GM12878 (cell line): ENCODE results near the gene PRKG1. TPM values are rescaled to one million over a fixed set of nuclear protein-coding genes. Genes with fewer than 3 reads are reported as not detected.

ENCODE experiments used
- ATAC-seq: fragments of 200-7000 bp; cut with Tn5 transposase; 3 replicates; pipeline ENCODE4 v1.9.1; 2020; ENCODE audit warnings: mild to moderate bottlenecking, moderate library complexity
- BruUV-seq: library from RNA; stranded (reverse); fragments of 400-500 nt; replicated peaks from 2 replicates; lab custom pipeline; 2021; lab: Mats Ljungman, UMichigan
- CTCF ChIA-PET: fragments of 300-600 bp; sonication (Branson Sonifier 250); formaldehyde crosslinking; extraction: SDS; loops from one replicate; lab custom pipeline; 2021; ENCODE audit warnings: inconsistent platforms; lab: Yijun Ruan, JAX
- POLR2A ChIA-PET: fragments of 350-600 bp; formaldehyde crosslinking; extraction: SDS; loops from one replicate; lab custom pipeline; 2021; ENCODE audit warnings: inconsistent platforms; lab: Charles Lee
- RAD21 ChIA-PET: fragments of 300-600 bp; sonication (Branson Sonifier 250); formaldehyde crosslinking; loops from one replicate; lab custom pipeline; 2023; ENCODE audit warnings: antibody characterized with exemption; ENCODE audit not compliant: unreplicated experiment; lab: Charles Lee
- SMC1A ChIA-PET: fragments of 300-600 bp; sonication (Branson Sonifier 250); formaldehyde crosslinking; loops from one replicate; lab custom pipeline; 2023; ENCODE audit not compliant: unreplicated experiment, uncharacterized antibody; lab: Charles Lee
- DNase-seq: peaks from one replicate; pipeline ENCODE4 v3.0.0-alpha.2; 2011; ENCODE audit warnings: low read depth, low spot score
- FAIRE-seq: peaks from 3 replicates; lab custom pipeline; 2011; peaks lifted over from hg19 to GRCh38; lab: Jason Lieb, UNC
- H2AFZ ChIP-seq: 2 replicates; pipeline ENCODE4 v1.6.0; 2011; ENCODE audit warnings: low read depth, low read length, control low read depth; ENCODE audit not compliant: control insufficient read depth
- H3K27ac ChIP-seq: 2 replicates; pipeline ENCODE4 v1.5.1; 2011; ENCODE audit warnings: control low read depth; ENCODE audit not compliant: control insufficient read depth, insufficient read depth
- H3K27me3 ChIP-seq, 2 experiments: replicated peaks in 1 of 2; 2 replicates each; pipeline versions ENCODE4 v1.6.0 to v1.6.1; 2011; ENCODE audit warnings: low read length in 1 of 2; ENCODE audit not compliant: control insufficient read depth in 2 of 2, insufficient read depth in 2 of 2
- H3K36me3 ChIP-seq, 2 experiments: 2 replicates each; pipeline ENCODE4 v1.5.1; 2011; ENCODE audit warnings: low read length in 1 of 2; ENCODE audit not compliant: control insufficient read depth in 2 of 2, insufficient read depth in 2 of 2
- H3K4me1 ChIP-seq: 2 replicates; pipeline ENCODE4 v1.6.1; 2011; ENCODE audit warnings: mild to moderate bottlenecking, low read length, moderate library complexity, mixed read lengths; ENCODE audit not compliant: control insufficient read depth, insufficient read depth
- H3K4me2 ChIP-seq: 2 replicates; pipeline ENCODE4 v1.6.0; 2011; ENCODE audit warnings: control low read depth; ENCODE audit not compliant: control insufficient read depth, insufficient read depth
- H3K4me3 ChIP-seq: fragments of 200-600 bp; sonication (generic); 2 replicates; pipeline ENCODE4 v1.5.1; 2016
- H3K79me2 ChIP-seq: 2 replicates; pipeline ENCODE4 v1.6.0; 2011; ENCODE audit warnings: low read length; ENCODE audit not compliant: control insufficient read depth, insufficient read depth
- H3K9ac ChIP-seq: 2 replicates; pipeline ENCODE4 v1.8.0; 2011; ENCODE audit warnings: low read length, control low read depth, mixed read lengths; ENCODE audit not compliant: control insufficient read depth, insufficient read depth
- H3K9me3 ChIP-seq: replicated peaks from 3 replicates; pipeline ENCODE4 v1.5.1; 2011; ENCODE audit warnings: mild to moderate bottlenecking, low read length; ENCODE audit not compliant: control insufficient read depth, insufficient read depth
- H4K20me1 ChIP-seq: 2 replicates; pipeline ENCODE4 v1.6.0; 2011; ENCODE audit not compliant: control insufficient read depth, insufficient read depth
- ESRRA ChIP-seq: IDR thresholded peaks from 2 replicates; pipeline ENCODE4 v1.6.1; 2012; ENCODE audit warnings: mild to moderate bottlenecking, low read length, improper control_type of control experiment
- ETV6 ChIP-seq, 2 experiments: fragments of 450-650 bp in 1 of 2; IDR thresholded peaks in 1 of 2; conservative IDR thresholded peaks in 1 of 2; 2 replicates each; pipeline ENCODE4 v1.6.1; 2014; ENCODE audit warnings: antibody characterized with exemption in 1 of 2, borderline replicate concordance in 1 of 2, low read depth in 1 of 2, mild to moderate bottlenecking in 1 of 2, moderate library complexity in 1 of 2
- IRF4 ChIP-seq: IDR thresholded peaks from 2 replicates; pipeline ENCODE4 v1.6.1; 2011; ENCODE audit warnings: low read depth, low read length
- NKRF ChIP-seq: fragments of 450-650 bp; conservative IDR thresholded peaks from 2 replicates; pipeline ENCODE4 v1.6.1; 2017; ENCODE audit warnings: mild to moderate bottlenecking, moderate library complexity
- NR2C2 ChIP-seq: IDR thresholded peaks from 2 replicates; pipeline ENCODE4 v1.6.1; 2011; ENCODE audit warnings: borderline replicate concordance, low read depth; ENCODE audit not compliant: control insufficient read depth, insufficient read length
- PAX8 ChIP-seq: fragments of 450-650 bp; IDR thresholded peaks from 2 replicates; pipeline ENCODE4 v1.6.1; 2017; ENCODE audit warnings: mild to moderate bottlenecking, moderate library complexity
- SPI1 ChIP-seq: IDR thresholded peaks from 2 replicates; pipeline ENCODE4 v1.6.1; 2011; ENCODE audit warnings: low read depth, mild to moderate bottlenecking, low read length, moderate library complexity, borderline replicate concordance; ENCODE audit not compliant: insufficient read depth
- SREBF1 ChIP-seq: IDR thresholded peaks from 2 replicates; pipeline ENCODE4 v1.6.1; 2012; ENCODE audit warnings: mild to moderate bottlenecking, low read length
- YBX1 ChIP-seq: fragments of 450-650 bp; IDR thresholded peaks from 2 replicates; pipeline ENCODE4 v1.6.1; 2016; ENCODE audit warnings: antibody characterized with exemption
- in situ Hi-C: fragments of 300-500 bp; cut with MboI; formaldehyde crosslinking; loops from 9 replicates; pipeline ENCODE4 v1.14.3; 2018; ENCODE audit warnings: mixed read lengths
- intact Hi-C: fragments of 100-400 bp; cut with micrococcal nuclease; formaldehyde crosslinking; loops from one replicate; pipeline ENCODE4 v1.14.2; 2022; ENCODE audit not compliant: unreplicated experiment
- polyA plus RNA-seq, 11 experiments: library from polyadenylated mRNA; depleted of rRNA in 4 of 11; unstranded in 6 of 11; stranded (reverse) in 5 of 11; fragments of >200 nt; fragmentation: Nextera tagmentation in 4 of 11; fragmentation: Illumina TruSeq in 1 of 11; extraction: Ambion mirVana in 4 of 11; extraction: Trizol in 1 of 11; gene quantifications; 1 replicate in 1 of 11; 2 replicates in 10 of 11; pipeline versions ENCODE4 v1.2.1 to v1.2.3, GENCODE V29; 2011 to 2016; ENCODE audit warnings: inconsistent platforms in 2 of 11, missing spikeins in 2 of 11, low read depth in 1 of 11
- total RNA-seq, 4 experiments: library from RNA; depleted of rRNA in 3 of 4; stranded (reverse); fragments of >200 nt in 3 of 4; fragmentation: Illumina TruSeq in 1 of 4; extraction: Trizol in 1 of 4; gene quantifications; 2 replicates each; pipeline versions ENCODE4 v1.2.1 to v1.2.3, GENCODE V29; 2013 to 2021

Gene PRKG1
- total and polyA plus RNA-seq, 10 of the 15 experiments (the other 5 are each of a cell fraction or from before 2014, with no cell fraction given): 0.04 to 0.05 TPM; not detected in 8

GRCh38 chr10:51763746-51764145 is 689.5 kb downstream of the PRKG1 start:
- ChIA-PET CTCF (no interaction called here), SMC1A (interaction anchor here (0.6 to 2.1 kb wide), 4 partner anchors 10 to 117 kb away, joined by 3 to 10 read pairs (median 4); no protein-coding TSS in a partner anchor), RAD21 (no interaction called here), POLR2A (no interaction called here)
- intact Hi-C loops: no loop called here
- ATAC-seq (no peak), DNase-seq (no peak), FAIRE-seq (no peak)
- no peaks in the 10 kb centered on the region for H4K20me1 ChIP-seq
- H3K27ac ChIP-seq: no peak overlapping the region
- H3K4me1 ChIP-seq: no peaks in the 10 kb centered on the region
- no peak overlapping the region for H3K9ac ChIP-seq
- H3K9me3 ChIP-seq: no peaks in the 10 kb centered on the region
- no peak overlapping the region for H2AFZ ChIP-seq
- H3K27me3 ChIP-seq: no peaks in the 10 kb centered on the region
- H3K36me3 ChIP-seq: no peaks in the 10 kb centered on the region
- no peak overlapping the region for H3K4me2 ChIP-seq
- no peaks in the 10 kb centered on the region for H3K79me2 ChIP-seq
- no TSS peak for BruUV-seq
- in situ Hi-C loops: no loop called here
- TF ChIP-seq YBX1 (no peak), PAX8 (no peak), NKRF (no peak), NR2C2 (no peak), SREBF1 (no peak), ETV6 (conservative IDR thresholded peaks at IDR 0.05 in 1 of 2, IDR thresholded peaks at IDR 0.05 in 1 of 2; ENCODE audit: borderline replicate concordance in 1 of 2, low read depth in 1 of 2) (no peak), SPI1 (no peak), IRF4 (no peak), ESRRA (no peak)
- TF ChIP-seq, all 136 proteins: peak for 0
- no peak overlapping the region for H3K4me3 ChIP-seq
